Chondrocyte (in vitro differentiated cells): ENCODE results near the gene ACVR1B. TPM values are rescaled to one million over a fixed set of nuclear protein-coding genes. Genes with fewer than 3 reads are reported as not detected.

Experiments
- DNase-seq: peaks from one replicate; pipeline ENCODE4 v3.0.0; 2021; ENCODE audit warnings: mixed read lengths, low spot score
- H3K27ac Mint-ChIP-seq: one replicate; pipeline ENCODE4 v1.8.0; 2021; ENCODE audit warnings: mild to moderate bottlenecking, moderate library complexity, mixed read lengths; ENCODE audit not compliant: unreplicated experiment
- H3K27me3 Mint-ChIP-seq: 2 replicates; pipeline ENCODE4 v1.8.0; 2021; ENCODE audit warnings: low read depth, mixed read lengths
- H3K36me3 Mint-ChIP-seq: 2 replicates; pipeline ENCODE4 v1.8.0; 2021; ENCODE audit warnings: low read depth, mixed read lengths
- H3K4me1 Mint-ChIP-seq: 2 replicates; pipeline ENCODE4 v1.8.0; 2021; ENCODE audit warnings: low read depth, mild to moderate bottlenecking, mixed read lengths
- H3K4me3 Mint-ChIP-seq: one replicate; pipeline ENCODE4 v1.8.0; 2021; ENCODE audit warnings: mild to moderate bottlenecking, moderate library complexity, mixed read lengths; ENCODE audit not compliant: unreplicated experiment
- H3K9me3 Mint-ChIP-seq: 2 replicates; pipeline ENCODE4 v1.8.0; 2021; ENCODE audit warnings: low read depth, mixed read lengths
- CTCF ChIP-seq: fragments of 200-600 bp; sonication (generic); IDR thresholded peaks from 2 replicates; pipeline ENCODE4 v1.5.0; 2021; ENCODE audit warnings: antibody characterized with exemption, mild to moderate bottlenecking, moderate library complexity
- total RNA-seq: library from RNA; stranded (reverse); gene quantifications from 3 replicates; pipeline ENCODE4 v1.2.1, GENCODE V29; 2021

ACVR1B gene
- total RNA-seq, 1 donor from 2014 or later: 10.6 TPM

GRCh38 chr12:52023976-52024688 lies 72.6 kb downstream of the ACVR1B start:
- no peaks in the 10 kb centered on the region for H3K9me3 Mint-ChIP-seq
- no peak for DNase-seq
- H3K4me1 Mint-ChIP-seq: peaks cover 25% of the 10 kb centered on the region
- peak overlapping the region; percentile 74 for H3K4me3 Mint-ChIP-seq
- no peak overlapping the region for H3K27ac Mint-ChIP-seq
- peak; percentile 66 for TF ChIP-seq CTCF
- H3K36me3 Mint-ChIP-seq: no peaks in the 10 kb centered on the region
- no peaks in the 10 kb centered on the region for H3K27me3 Mint-ChIP-seq

- peaks cover 27% of the 10 kb centered on the region for H3K4me1 Mint-ChIP-seq
- no peak for TF ChIP-seq CTCF
- no peak for DNase-seq
- H3K36me3 Mint-ChIP-seq: no peaks in the 10 kb centered on the region
- no peaks in the 10 kb centered on the region for H3K9me3 Mint-ChIP-seq
- H3K27ac Mint-ChIP-seq: no peak overlapping the region
- no peak overlapping the region for H3K4me3 Mint-ChIP-seq
- H3K27me3 Mint-ChIP-seq: no peaks in the 10 kb centered on the region
These were observed 73.3 kb downstream of the ACVR1B start for GRCh38 chr12:52024845-52025230.

GRCh38 chr12:52026263-52026662 lies 74.8 kb downstream of the ACVR1B start:
- no peak for TF ChIP-seq CTCF
- Mint-ChIP-seq H3K27ac (no peak overlapping the region), H3K27me3 (no peaks in the 10 kb centered on the region), H3K9me3 (no peaks in the 10 kb centered on the region), H3K36me3 (no peaks in the 10 kb centered on the region), H3K4me1 (peaks cover 24% of the 10 kb centered on the region), H3K4me3 (peak overlapping the region; percentile 80)
- no peak for DNase-seq

- no peak for TF ChIP-seq CTCF
- DNase-seq: no peak
- Mint-ChIP-seq H3K27ac (no peak overlapping the region), H3K9me3 (no peaks in the 10 kb centered on the region), H3K27me3 (no peaks in the 10 kb centered on the region), H3K4me3 (no peak overlapping the region), H3K36me3 (no peaks in the 10 kb centered on the region), H3K4me1 (peaks cover 28% of the 10 kb centered on the region)
These were observed 75.8 kb downstream of the ACVR1B start for GRCh38 chr12:52027085-52027843.

- no peak for TF ChIP-seq CTCF
- DNase-seq: no peak
- Mint-ChIP-seq H3K9me3 (no peaks in the 10 kb centered on the region), H3K36me3 (no peaks in the 10 kb centered on the region), H3K27ac (no peak overlapping the region), H3K4me1 (peaks cover 43% of the 10 kb centered on the region), H3K4me3 (no peak overlapping the region), H3K27me3 (no peaks in the 10 kb centered on the region)
These were observed 78.2 kb downstream of the ACVR1B start for GRCh38 chr12:52029685-52030084.
